Activated naive CD8-positive, alpha-beta T cell treated with anti-CD3 and anti-CD28 coated beads, Interleukin-2, amount 50 U/mL, for 16 hours (primary cell): ENCODE results near the gene PDCD1LG2.

Experiments
- DNase-seq: peaks from one replicate; pipeline ENCODE4 v3.0.0-alpha.2; 2020; ENCODE audit warnings: low read depth, low spot score

The PDCD1LG2 gene

DNA sequence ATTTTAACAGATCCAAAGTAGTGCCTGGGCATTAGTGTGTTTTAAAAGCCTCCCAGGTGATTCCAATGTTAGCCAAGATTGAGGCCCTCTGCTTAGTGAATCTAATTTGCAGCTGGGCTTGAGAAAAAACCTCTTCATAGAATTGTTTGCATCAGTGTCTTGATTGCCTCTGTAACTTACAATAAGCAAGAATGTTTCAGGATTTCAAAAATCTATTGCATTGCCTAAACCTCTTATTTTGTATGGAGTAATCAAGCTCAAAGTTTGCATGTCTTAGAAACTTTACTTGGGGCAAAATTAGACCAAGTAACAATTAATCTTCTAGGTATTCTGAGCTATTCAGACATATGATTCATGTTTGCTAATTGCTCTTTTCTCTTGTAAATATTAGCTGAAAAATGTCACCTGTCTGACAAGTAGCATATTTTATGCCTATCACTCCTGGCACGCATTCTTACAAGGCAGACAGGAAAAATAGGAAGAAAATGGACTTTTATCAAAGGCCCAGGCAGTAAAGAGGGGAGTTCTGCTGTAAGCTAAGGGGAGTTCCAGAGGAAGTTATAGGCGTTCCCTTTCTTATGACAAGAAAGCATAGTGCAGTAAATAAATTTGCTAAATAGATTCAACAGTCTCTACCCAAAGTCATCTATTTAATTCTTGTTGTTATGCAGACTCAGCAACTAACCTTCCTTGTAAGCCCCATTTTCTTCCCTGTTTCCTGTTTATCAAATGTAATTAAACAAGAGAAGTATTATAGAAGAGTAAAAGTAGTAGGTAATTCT lies 21.0 kb downstream of the PDCD1LG2 start:
- no peak for DNase-seq

DNA sequence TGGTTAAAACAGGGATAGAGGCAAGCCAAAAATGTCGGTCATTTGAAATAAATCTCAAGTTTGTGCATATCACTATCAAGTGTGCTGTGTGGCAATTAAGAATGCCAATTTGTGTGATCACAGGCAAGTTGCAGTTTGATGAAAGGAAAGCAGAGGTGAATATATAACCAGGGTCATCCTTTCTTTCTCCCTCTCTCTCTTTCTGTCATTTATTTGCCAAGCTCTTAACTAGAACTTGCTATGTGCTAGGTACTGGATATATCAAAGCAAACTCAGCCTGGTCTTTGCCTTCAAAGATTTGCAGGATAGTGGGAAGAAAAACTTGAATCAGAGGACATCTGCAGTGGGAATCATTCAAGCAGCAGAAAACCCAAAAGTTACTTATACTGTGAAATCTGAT lies 22.0 kb downstream of the PDCD1LG2 start:
- DNase-seq = no peak

DNA sequence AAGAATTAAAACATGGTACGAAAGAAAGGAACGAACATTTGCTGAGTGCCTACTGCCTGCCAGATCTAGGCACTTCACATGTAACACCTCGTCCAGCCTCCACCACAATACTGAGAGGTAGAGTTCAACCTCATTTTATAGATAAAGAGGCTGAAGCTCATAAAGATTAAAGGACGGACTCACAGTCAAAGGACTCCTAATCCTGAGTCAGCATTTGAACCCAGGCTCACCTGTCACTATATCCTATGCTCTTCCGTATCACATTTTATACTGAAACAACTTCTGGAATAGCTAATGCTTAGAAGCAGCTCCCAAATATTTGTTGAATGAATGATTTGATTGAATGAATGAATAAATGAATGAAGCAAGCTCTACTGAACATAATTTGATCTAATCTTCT lies 22.5 kb downstream of the PDCD1LG2 start:
- no peak for DNase-seq

DNA sequence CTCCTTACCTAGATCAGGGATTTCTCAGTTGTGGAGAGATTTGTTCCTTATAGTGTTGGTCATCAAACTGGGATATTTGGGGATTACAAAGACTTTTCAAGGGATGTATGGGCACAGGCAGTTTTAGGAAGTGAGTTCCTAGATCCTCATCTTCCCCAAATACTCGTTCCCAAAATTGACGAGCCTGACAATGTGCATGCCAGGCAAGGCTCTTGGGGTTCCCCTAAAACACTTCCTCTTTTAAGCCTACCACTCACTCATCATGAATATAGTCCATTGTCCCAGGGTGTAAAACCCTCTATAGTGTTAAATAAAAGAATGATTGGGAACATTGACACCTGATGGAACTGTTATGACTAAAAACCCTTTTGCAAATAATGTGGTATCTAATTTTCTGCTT lies 26.4 kb downstream of the PDCD1LG2 start:
- no peak for DNase-seq

DNA sequence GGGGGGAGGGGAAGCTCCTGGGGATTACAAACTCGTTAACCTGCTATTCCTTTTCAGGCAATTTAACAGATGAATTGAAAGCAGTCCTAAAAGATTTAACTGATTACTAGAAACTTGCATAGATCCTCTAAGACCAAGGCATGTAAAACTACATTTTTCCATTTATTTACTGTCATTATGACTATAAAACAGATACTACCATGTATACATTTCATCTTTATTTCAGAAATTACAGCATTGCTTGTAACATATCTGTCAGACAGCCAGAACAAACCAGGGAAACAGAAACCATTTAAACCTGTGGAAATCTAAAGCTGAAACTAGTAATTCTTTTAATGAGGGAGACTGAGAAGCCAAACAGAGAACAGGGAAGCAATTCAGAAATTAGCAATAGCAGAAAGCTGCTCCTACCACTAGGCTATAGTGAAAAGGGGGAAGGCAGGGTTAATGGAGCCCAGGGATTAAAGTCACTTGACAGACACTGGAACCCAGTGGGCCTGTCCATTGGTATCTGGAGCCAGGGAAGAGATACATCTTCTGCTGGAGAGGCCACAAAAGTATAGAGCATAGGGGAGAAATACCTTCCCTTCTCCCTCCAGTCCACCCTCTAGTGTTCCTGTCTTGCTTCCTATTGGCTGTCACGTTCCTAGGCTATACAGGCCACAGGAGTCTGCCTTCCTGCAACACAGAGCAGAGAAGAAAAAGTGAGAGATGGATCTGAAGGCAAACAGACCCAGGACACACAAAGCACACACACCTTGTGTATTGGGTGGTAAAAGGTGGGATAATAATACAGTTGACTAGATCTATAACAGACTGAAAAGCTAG lies 33.8 kb downstream of the PDCD1LG2 start:
- no peak for DNase-seq

DNA sequence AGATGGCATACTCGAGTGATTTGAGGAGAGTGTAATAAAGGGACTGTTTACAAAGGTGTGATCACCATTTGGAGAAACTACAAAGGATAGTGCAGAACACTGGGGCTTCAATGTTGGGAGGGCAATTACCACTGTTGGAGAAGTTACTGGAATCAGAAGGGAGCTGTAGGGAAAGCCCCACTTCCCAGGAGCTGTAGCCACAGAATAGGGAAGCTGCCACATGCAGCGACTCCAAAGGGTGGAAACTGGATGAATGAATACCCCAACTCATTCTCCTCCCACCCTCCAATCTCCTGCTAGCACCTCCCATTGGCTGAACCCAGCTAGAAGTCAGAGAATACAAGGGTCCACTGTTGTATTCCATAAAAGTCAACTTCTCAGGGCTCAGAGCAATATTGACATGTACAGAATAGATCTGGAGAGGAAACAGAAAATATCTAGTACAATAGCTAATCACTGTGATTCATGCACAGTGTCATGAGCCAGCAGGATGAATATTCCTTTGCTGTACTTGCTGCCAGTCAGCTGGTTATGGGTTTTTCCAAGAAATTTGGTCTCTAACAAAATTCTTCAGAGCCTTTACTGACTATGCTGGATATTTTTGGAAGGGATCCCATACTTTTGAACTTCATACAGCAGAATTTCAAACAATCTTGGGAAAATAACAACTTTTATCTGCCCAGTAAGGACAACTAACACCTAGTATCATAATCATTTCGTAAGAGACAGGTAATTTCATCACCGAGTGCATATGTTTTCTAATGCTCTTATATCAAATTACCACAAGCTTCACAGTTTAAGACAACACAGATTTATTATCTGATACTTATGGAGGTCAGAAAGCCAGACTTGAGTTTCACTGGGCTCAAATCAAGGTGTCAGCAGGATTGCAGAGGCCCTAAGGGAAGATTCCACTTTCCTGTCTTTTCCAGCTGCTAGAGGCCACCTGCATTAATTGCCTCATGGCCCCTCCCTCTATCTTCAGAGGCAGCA lies 39.6 kb downstream of the PDCD1LG2 start:
- DNase-seq = no peak

DNA sequence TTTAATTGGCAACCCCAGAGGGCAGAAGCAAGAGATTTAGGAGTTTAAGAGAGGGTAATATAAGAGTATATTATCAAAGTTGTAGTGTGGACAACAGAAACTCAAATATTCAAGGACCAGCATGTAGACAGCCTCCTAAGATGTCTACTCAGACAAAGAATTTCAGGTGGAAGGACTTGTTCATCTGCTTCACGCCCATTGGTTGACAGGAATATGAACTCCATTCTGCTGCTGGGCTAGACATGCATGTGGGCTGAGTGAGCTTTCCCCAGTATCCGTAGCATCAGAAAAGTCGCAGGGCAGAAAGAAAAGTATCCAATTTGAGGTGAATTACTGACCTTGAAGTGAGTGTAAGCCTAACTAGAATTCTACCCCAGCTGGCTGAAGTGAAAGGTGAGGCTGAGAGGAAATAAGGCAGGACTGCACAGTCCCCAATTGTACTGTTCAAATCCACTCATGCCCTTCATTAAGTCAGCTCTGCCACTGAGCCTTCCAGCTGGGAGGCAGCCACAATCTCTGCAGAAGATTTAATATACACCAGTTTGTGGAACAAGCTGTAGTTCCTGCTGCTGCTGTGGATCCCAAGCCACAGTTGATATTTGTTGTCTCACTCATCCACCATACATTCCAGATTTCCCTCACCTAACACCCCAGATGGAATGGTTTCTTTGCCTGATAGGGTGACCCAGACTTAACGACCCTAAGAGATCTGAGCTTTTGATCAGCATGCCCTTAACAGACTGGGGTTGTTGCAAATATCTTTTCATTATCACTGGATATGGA lies 41.2 kb downstream of the PDCD1LG2 start:
- no peak for DNase-seq

DNA sequence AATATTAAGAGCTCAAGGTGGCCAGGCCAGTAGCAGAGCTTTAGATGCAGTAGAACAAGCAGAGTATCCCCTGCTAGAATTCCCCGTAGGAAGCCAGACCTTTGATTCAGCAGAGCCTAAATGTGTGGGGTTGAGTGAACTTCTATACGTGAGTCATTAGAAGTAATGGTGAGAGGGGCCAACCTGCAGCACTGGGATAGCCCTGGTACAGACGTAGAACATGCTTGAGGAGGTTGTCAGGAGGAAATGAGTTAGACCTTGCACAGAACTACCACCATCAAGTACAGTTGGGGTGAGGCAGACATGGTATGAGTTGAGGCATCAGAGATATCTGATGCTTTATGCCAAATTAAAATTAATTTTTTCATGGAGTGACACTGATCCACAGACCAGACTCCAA lies 42.0 kb downstream of the PDCD1LG2 start:
- no peak for DNase-seq

DNA sequence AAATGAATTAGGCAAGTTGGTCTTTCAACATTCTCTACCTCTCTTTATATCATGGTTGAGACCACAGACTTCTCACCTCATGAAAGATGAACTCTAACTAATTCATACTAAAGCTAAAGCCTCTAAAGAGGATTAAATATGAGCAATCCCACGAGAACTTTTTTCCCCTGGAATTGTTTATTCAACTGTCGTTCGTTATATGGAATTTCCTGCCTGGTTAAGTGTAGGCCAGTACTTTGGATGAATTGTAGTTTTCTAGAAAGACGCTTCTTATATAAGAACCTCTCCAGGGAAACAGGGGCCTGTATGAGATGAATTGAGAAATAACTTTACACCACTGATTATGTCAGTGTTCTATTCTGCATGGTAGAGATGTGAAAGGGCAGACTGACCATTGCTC lies 42.9 kb downstream of the PDCD1LG2 start:
- no peak for DNase-seq

DNA sequence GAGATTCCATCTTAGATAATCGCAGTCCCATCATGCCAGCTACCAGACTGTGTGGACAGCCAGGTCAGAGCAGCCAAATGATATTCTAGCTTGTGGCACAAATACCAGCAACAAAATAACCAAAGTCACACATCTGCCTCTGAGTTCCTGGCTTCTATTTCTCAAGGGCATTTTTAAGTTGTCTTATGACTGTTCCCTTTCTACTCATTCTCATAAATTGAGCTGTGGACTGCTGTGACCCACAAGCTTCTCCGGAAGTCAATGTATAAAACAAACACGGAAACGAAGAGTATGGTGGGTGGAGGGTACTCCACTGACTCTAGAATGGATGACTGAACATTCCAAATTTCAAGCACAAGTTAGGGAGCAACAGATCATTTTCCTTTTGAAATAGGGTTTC lies 43.9 kb downstream of the PDCD1LG2 start:
- no peak for DNase-seq

DNA sequence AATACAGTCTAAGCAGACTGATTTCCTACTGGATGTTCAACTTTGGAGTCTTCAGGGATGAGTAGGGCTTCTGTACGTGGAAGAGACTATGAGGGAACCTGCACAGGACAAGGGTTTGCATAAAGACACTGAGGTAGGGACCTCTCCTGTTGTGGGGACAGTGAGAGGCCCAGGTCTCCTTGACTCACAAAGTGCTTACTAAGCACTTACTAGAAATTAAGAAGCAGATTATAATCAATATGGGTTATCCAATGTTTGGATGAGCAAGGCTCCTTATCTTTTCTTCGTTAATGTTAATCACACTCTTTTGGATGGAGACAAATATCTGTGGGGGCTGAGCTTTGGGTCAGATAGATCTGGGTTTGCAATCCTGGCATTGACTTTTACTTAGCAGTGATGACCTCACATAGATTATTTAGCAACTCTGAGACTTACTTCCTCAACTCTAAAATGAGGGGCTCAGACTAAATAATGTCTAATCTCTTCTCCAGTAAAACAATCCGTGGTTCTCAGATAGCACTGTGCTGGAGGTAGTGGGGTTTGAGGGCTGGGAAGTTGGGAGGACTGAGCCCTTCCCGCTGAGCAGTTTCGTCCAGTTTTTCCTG lies 45.9 kb downstream of the PDCD1LG2 start:
- DNase-seq = no peak

DNA sequence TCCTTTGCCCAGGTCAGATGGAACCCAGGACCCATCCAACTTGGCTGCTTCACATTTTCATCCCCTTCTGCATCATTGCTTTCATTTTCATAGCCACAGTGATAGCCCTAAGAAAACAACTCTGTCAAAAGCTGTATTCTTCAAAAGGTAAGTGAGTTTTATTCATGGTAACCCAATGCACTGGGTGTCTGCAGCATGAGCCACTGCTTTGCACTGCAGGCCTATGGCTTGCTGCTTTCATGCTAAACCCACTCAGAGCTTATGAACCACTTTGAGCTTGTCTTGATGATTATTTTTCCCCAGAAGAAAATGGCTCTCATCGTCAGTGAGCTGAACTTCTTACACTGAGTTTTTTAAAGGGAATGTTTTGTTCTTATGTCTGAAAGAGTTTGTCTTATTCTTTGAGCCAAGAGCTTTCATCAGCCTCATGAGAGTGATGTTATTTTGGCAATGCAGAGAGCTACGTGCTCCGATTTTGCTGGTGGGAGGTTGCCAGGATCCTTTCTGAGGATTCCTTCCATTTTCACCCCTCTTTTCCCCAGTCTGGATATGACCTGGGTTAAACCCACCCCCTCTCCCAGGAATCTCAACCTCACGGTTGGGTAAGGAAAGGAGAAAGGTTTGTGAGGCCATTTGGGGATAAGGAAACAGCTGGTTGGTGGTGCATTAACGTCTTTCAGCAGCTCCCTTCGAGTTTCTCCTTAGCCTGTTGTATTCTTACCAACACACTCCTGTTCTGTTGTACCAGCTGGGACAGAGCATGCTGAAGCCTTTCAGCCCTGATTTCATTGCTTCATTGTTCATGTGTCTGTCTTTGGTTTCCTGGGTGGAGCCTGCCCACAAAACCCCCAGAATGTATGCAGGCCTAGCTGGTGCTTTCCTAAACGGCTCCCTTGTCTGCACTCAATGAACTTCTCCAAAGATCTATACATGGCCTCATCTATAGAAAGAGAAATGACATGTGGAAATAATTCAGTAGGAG lies 47.6 kb downstream of the PDCD1LG2 start:
- DNase-seq = no peak

DNA sequence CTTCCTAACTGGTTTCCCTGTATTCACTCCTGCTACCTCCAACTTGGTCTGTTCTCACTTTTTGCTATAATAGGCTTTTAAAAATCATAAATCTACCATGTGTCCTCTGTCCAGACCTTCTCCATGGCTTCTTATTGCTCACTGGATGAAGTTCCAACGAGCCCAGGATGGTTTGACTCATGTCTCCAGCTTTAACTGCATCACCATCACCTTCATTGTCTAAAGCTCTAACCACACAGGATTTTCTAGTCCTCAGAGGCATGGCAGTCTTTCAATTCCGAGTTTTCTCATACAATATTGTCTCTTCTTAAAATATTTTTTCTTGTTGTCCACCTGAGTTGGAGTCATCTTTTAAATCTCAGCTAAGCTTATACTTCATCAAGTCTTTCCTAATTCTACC lies 49.3 kb downstream of the PDCD1LG2 start:
- DNase-seq = no peak

DNA sequence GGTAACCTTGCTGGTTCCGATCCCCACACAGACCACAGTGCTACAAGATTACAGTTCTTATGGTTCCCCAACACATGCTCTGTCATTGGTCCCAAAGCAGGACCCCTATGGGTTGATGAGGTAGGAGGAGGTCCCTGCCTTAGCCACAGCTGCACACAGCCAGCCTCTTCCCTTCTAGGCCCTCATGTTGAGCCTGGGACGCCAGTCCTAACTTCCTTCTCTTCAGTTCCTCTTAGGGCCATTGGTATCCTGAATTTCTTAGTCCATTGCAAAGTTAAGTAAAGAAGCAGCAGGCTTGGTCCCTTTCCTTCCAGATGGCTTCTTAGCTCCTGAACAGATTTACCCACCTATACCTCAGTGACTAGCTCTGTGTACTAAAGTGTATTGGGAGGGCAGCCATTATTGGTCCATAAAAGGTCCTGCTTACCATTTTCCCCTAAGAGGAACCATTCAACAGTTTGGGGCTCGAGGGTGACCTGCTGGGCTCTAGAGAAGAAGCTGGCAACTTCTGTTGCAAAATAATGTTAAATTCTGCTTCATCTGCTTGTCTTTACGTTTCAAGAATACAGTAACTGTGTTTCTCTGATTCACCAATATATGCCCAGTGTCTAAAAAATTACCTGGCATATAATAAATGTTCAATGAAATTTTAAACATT lies 50.2 kb downstream of the PDCD1LG2 start:
- DNase-seq = no peak

DNA sequence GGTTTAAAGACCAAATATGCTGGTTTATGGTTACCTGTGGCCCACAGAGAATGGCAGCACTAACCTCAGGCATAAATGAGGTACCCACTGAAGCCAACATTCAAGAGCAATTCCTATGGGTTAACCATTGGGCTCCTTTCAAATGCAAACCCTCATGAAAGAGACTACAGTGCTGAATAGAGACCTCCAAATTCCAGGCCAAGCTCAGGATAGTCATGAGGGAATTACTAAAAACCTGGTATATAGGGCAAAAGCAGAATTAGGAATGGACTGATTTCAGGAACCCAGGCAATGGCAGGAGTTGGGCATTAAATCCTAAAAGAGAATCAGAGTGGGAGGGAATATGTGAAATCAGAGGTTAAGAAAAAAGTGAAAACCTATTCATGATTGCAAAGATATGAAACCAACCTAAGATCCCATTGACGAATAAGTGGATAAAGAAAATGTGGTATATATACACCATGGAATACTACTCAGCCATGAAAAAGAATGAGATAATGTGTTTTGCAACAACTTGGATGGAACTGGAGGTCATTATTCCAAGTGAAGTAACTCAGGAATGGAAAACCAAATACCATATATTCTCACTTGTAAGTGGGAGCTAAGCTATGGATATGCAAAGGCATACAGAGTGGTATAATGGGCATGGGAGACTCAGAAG lies 51.6 kb downstream of the PDCD1LG2 start:
- DNase-seq = no peak

DNA sequence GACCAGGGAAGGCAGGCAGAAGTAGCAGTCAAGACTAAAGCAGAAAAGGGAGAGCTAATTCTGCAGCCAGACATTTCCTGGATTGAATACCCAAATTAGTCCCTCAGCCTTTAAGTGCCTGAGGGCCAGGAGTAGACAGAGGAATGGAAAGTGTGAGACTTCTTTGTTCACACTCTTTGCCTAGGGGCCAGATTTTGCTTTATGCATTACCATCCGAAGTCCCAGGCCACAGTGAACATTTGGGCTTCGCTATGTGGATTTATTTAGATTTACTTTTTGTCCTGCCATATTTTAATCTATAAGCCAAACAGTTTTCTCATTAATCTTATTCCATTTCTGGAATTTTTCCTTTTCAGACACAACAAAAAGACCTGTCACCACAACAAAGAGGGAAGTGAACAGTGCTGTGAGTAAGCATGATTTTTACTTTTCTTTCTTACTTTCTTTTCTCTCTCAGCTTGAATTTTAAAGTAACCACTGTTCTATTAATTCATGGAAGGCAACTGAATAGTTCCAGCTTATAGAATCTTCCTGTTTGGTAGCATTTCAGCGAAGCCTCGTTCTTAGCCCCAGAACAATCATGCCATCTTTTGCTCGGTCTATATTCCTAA lies 52.6 kb downstream of the PDCD1LG2 start:
- no peak for DNase-seq

DNA sequence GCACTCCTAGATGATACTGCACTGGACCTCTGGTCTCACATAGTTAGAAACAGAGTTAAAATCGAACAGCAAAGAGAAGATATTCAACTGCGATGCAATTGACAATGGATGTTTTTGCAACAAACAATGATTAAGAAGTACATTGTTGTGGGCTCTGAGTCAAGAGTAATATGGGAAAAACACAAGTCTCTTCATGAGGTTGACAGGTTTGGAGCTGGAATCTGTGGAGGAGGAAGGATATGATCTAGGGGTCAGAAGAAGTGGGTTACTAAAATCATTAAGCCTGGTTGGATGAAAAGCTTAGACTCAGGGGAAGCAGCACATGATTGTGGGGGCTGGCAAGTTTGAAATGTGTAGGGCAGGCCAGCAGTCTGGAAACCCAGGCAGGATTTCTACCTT lies 53.1 kb downstream of the PDCD1LG2 start:
- no peak for DNase-seq

DNA sequence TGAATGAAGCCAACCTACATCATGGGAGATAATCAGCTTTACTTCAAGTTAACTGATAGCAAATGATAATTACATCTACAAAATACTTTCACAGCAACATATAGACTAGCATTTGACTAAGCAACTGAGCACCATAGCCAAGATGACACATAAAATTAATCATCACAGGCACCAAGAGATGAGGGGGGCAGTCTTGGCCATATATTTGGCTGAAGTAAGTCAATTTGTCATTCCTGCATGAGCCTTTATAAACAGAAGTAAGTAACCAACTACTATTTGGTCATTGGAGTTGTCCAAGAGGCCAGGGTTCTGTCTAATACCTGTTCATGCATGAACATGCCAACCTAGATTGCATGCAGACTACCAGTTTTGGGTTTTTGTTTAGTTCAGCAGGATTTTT lies 53.6 kb downstream of the PDCD1LG2 start:
- DNase-seq = no peak
